ENCODE measurements around the gene ANKK1.

The ANKK1 gene

DNA sequence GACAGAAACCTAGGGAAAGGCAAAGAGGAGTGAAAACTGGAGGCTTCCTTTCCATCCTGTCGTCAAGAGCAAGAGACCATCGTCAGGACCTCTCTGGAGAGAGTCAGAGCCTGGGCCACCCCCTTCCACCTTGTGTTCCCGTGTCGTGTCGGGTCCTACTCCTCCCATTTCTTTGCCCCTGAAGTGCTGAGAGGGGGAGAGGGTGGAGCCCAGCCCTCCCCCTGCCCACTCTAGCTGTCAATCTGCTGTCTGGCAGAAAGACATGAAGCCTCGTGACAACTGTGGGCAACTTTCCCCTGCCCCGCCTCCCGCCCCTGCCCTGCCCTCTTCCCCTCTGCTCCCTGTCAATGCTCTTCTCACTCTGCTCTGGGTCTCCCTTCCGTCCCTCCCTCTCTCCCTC, 20.6 kb downstream of the ANKK1 start:
- TF ChIP-seq, protein P1, sequence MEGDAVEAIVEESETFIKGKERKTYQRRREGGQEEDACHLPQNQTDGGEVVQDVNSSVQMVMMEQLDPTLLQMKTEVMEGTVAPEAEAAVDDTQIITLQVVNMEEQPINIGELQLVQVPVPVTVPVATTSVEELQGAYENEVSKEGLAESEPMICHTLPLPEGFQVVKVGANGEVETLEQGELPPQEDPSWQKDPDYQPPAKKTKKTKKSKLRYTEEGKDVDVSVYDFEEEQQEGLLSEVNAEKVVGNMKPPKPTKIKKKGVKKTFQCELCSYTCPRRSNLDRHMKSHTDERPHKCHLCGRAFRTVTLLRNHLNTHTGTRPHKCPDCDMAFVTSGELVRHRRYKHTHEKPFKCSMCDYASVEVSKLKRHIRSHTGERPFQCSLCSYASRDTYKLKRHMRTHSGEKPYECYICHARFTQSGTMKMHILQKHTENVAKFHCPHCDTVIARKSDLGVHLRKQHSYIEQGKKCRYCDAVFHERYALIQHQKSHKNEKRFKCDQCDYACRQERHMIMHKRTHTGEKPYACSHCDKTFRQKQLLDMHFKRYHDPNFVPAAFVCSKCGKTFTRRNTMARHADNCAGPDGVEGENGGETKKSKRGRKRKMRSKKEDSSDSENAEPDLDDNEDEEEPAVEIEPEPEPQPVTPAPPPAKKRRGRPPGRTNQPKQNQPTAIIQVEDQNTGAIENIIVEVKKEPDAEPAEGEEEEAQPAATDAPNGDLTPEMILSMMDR (conservative IDR thresholded peaks at IDR 0.05; ENCODE audit: low read depth, low read length), result no peak
- Histone ChIP-seq H3K9ac (no peak overlapping the region), H3K27me3 (ENCODE audit: insufficient read depth, low read depth) (no peaks in the 10 kb centered on the region), H3K79me2 (ENCODE audit: insufficient read depth, low read depth) (no peaks in the 10 kb centered on the region), H3K27ac (no peak overlapping the region), H3K36me3 (ENCODE audit: insufficient read depth) (no peaks in the 10 kb centered on the region), H3K4me1 (ENCODE audit: low read depth, poor library complexity, severe bottlenecking) (no peaks in the 10 kb centered on the region), H4K20me1 (ENCODE audit: insufficient read depth) (no peaks in the 10 kb centered on the region), H3K4me3 (IDR thresholded peaks at IDR 0.05; ENCODE audit: insufficient read depth, low read depth, low read length) (no peak overlapping the region), H2AFZ (ENCODE audit: low read depth) (no peak overlapping the region), H3K4me2 (no peak overlapping the region)

- Histone ChIP-seq H3K4me2 (no peak overlapping the region), H3K9ac (no peak overlapping the region), H3K27me3 (ENCODE audit: insufficient read depth, low read depth) (no peaks in the 10 kb centered on the region), H2AFZ (ENCODE audit: low read depth) (no peak overlapping the region), H3K4me1 (ENCODE audit: low read depth, poor library complexity, severe bottlenecking) (no peaks in the 10 kb centered on the region), H3K36me3 (ENCODE audit: insufficient read depth) (no peaks in the 10 kb centered on the region), H3K4me3 (IDR thresholded peaks at IDR 0.05; ENCODE audit: insufficient read depth, low read depth, low read length) (no peak overlapping the region), H4K20me1 (ENCODE audit: insufficient read depth) (no peaks in the 10 kb centered on the region), H3K27ac (no peak overlapping the region), H3K79me2 (ENCODE audit: insufficient read depth, low read depth) (no peaks in the 10 kb centered on the region)
- TF ChIP-seq, protein P1 (conservative IDR thresholded peaks at IDR 0.05; ENCODE audit: low read depth, low read length), result no peak
Observed at GRCh38 chr11:113408887-113409286, 21.3 kb downstream of the ANKK1 start.

DNA sequence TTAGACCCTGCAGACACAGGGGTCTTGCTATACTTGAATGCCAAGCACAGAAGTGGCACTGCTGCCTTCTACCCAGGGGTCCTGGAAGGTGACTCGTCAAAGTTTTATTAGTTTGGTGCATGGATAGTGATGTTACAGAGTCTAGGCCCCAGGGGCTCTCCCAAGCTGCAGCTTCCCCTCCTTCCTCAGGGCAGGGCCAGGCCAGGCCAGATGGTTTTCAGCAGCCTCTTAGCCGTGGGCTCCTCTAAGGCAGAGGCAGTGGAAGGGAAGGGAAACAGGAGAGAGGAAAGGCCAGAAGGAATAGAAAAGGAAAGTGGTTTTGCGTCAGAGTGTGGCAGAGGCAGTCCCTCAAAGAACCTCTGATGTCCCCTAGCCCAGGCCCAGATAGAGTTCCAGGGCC, 21.9 kb downstream of the ANKK1 start:
- Histone ChIP-seq H3K27me3 (ENCODE audit: insufficient read depth, low read depth) (no peaks in the 10 kb centered on the region), H3K4me2 (no peak overlapping the region), H3K79me2 (ENCODE audit: insufficient read depth, low read depth) (no peaks in the 10 kb centered on the region), H3K9ac (no peak overlapping the region), H2AFZ (ENCODE audit: low read depth) (no peak overlapping the region), H4K20me1 (ENCODE audit: insufficient read depth) (no peaks in the 10 kb centered on the region), H3K4me1 (ENCODE audit: low read depth, poor library complexity, severe bottlenecking) (no peaks in the 10 kb centered on the region), H3K36me3 (ENCODE audit: insufficient read depth) (no peaks in the 10 kb centered on the region), H3K27ac (no peak overlapping the region), H3K4me3 (IDR thresholded peaks at IDR 0.05; ENCODE audit: insufficient read depth, low read depth, low read length) (no peak overlapping the region)
- TF ChIP-seq, protein P1 (conservative IDR thresholded peaks at IDR 0.05; ENCODE audit: low read depth, low read length), result no peak

DNA sequence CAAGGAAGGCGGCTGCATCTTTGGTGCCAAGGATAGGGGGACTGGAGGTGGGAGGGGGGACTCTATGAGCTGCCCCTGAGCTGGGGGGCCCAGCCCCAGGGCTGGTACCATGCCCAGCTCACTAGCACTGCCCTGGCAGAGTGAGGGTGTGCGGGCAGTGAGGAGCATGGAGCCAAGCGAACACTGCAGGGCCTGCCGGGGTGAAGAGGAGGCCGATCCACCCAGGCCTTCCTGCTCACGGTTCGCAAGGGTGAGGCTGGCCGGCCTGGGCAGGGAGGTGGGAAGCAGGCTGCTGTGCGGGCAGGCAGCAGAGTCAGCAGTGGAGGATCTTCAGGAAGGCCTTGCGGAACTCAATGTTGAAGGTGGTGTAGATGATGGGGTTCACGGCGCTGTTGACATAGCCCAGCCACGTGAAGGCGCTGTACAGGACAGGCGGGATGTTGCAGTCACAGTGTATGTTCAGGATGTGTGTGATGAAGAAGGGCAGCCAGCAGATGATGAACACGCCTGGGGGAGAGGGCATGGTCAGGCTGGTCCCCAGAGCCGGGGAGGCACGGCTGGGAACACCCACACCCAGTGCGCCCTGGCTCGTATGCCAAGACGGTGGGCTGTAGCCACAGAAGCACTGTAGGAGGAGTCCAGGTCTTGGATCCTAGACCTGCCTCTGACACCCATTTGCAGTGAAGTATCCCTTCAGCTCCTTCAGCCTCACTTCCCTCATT, 23.0 kb downstream of the ANKK1 start:
- Histone ChIP-seq H3K27ac (no peak overlapping the region), H3K27me3 (ENCODE audit: insufficient read depth, low read depth) (no peaks in the 10 kb centered on the region), H3K36me3 (ENCODE audit: insufficient read depth) (no peaks in the 10 kb centered on the region), H3K4me1 (ENCODE audit: low read depth, poor library complexity, severe bottlenecking) (no peaks in the 10 kb centered on the region), H3K9ac (no peak overlapping the region), H3K4me2 (no peak overlapping the region), H3K4me3 (IDR thresholded peaks at IDR 0.05; ENCODE audit: insufficient read depth, low read depth, low read length) (no peak overlapping the region), H2AFZ (ENCODE audit: low read depth) (no peak overlapping the region), H4K20me1 (ENCODE audit: insufficient read depth) (no peaks in the 10 kb centered on the region), H3K79me2 (ENCODE audit: insufficient read depth, low read depth) (no peaks in the 10 kb centered on the region)
- TF ChIP-seq, protein P1 (conservative IDR thresholded peaks at IDR 0.05; ENCODE audit: low read depth, low read length), result no peak

Measured in KMS-11 (cell line).